Liver (tissue), 9 donors: ENCODE measurements around the gene CFAP251. TPM values are rescaled to one million over a fixed set of nuclear protein-coding genes. Genes with fewer than 3 reads are reported as not detected.
"Not testable (repeated sequence)": the region's sequence is repeated elsewhere in the genome, so short reads cannot be mapped to it uniquely, and the experiment has no call there.

Experiments used
- DNase-seq: peaks from one replicate; pipeline ENCODE4 v3.0.0-alpha.2; 2017; ENCODE audit warnings: low spot score
- H3K27ac ChIP-seq, 2 donors: one replicate each; pipeline ENCODE4 v1.7.0; 2013; ENCODE audit warnings: inconsistent platforms in 2 of 2, low read length in 2 of 2, control low read depth in 1 of 2, low read depth in 1 of 2, mild to moderate bottlenecking in 1 of 2
- H3K27me3 ChIP-seq, 4 donors: one replicate each; pipeline versions ENCODE4 v1.6.1 to v1.7.0; 2013; ENCODE audit warnings: low read length in 3 of 4, inconsistent platforms in 1 of 4, mild to moderate bottlenecking in 1 of 4, moderate library complexity in 1 of 4; ENCODE audit not compliant: control insufficient read depth in 4 of 4, insufficient read depth in 4 of 4
- H3K36me3 ChIP-seq, 4 donors: one replicate each; pipeline versions ENCODE4 v1.6.1 to v1.7.0; 2013; ENCODE audit warnings: low read length in 3 of 4, mild to moderate bottlenecking in 3 of 4, low read depth in 1 of 4, moderate library complexity in 1 of 4; ENCODE audit not compliant: control insufficient read depth in 4 of 4, insufficient read depth in 3 of 4
- H3K4me1 ChIP-seq, 4 donors: one replicate each; pipeline versions ENCODE4 v1.6.1 to v1.7.0; 2013; ENCODE audit warnings: low read length in 3 of 4, mild to moderate bottlenecking in 3 of 4, moderate library complexity in 1 of 4; ENCODE audit not compliant: control insufficient read depth in 4 of 4, insufficient read depth in 4 of 4
- H3K4me3 ChIP-seq, 3 donors: one replicate each; pipeline versions ENCODE4 v1.6.1 to v1.7.0; 2013; ENCODE audit warnings: low read length in 3 of 3, control low read depth in 1 of 3, low read depth in 1 of 3, mild to moderate bottlenecking in 1 of 3
- H3K9ac ChIP-seq, 2 donors: one replicate each; pipeline ENCODE4 v1.7.0; 2013; ENCODE audit warnings: low read length in 2 of 2, mild to moderate bottlenecking in 2 of 2, moderate library complexity in 2 of 2, control low read depth in 1 of 2, low read depth in 1 of 2
- H3K9me3 ChIP-seq, 4 donors: one replicate each; pipeline versions ENCODE4 v1.6.1 to v1.7.0; 2013; ENCODE audit warnings: low read length in 3 of 4; ENCODE audit not compliant: control insufficient read depth in 4 of 4
- ATF3 ChIP-seq: IDR thresholded peaks from 2 replicates; pipeline ENCODE4 v1.6.1; 2016; ENCODE audit warnings: antibody characterized with exemption
- CTCF ChIP-seq: fragments of 150-350 bp; IDR thresholded peaks from 2 replicates; pipeline ENCODE4 v1.5.1; 2017; ENCODE audit warnings: improper control_type of control experiment, low read depth, low read length; ENCODE audit not compliant: missing input control
- EGR1 ChIP-seq, 2 donors: IDR thresholded peaks; 2 replicates each; pipeline ENCODE4 v1.6.1; 2016 to 2018; ENCODE audit warnings: antibody characterized with exemption in 2 of 2, low read depth in 2 of 2
- FOXA1 ChIP-seq: IDR thresholded peaks from 2 replicates; pipeline ENCODE4 v1.6.1; 2016; ENCODE audit warnings: antibody characterized with exemption
- FOXA2 ChIP-seq: IDR thresholded peaks from 2 replicates; pipeline ENCODE4 v1.6.1; 2016; ENCODE audit warnings: antibody characterized with exemption
- GABPA ChIP-seq, 2 donors: IDR thresholded peaks in 1 of 2; conservative IDR thresholded peaks in 1 of 2; 2 replicates each; pipeline ENCODE4 v1.6.1; 2016; ENCODE audit warnings: antibody characterized with exemption in 2 of 2, mild to moderate bottlenecking in 1 of 2, moderate library complexity in 1 of 2
- HNF4A ChIP-seq, 2 donors: conservative IDR thresholded peaks; 2 replicates each; pipeline ENCODE4 v1.6.1; 2016; ENCODE audit warnings: antibody characterized with exemption in 2 of 2, mild to moderate bottlenecking in 2 of 2
- HNF4G ChIP-seq: IDR thresholded peaks from 2 replicates; pipeline ENCODE4 v1.6.1; 2016; ENCODE audit warnings: antibody characterized with exemption
- JUND ChIP-seq, 2 donors: IDR thresholded peaks; 2 replicates each; pipeline ENCODE4 v1.6.1; 2016; ENCODE audit warnings: antibody characterized with exemption in 2 of 2
- MAX ChIP-seq: IDR thresholded peaks from 2 replicates; pipeline ENCODE4 v1.6.1; 2016; ENCODE audit warnings: antibody characterized with exemption
- RAD21 ChIP-seq, 2 donors: IDR thresholded peaks; 2 replicates each; pipeline ENCODE4 v1.6.1; 2016; ENCODE audit warnings: antibody characterized with exemption in 2 of 2, mild to moderate bottlenecking in 2 of 2
- RXRA ChIP-seq, 2 donors: IDR thresholded peaks; 2 replicates each; pipeline ENCODE4 v1.6.1; 2017 to 2018; ENCODE audit warnings: antibody characterized with exemption in 2 of 2, mild to moderate bottlenecking in 1 of 2
- TAF1 ChIP-seq: conservative IDR thresholded peaks from 2 replicates; pipeline ENCODE4 v1.6.1; 2016; ENCODE audit warnings: antibody characterized with exemption, mild to moderate bottlenecking
- YY1 ChIP-seq: IDR thresholded peaks from 2 replicates; pipeline ENCODE4 v1.6.1; 2016; ENCODE audit warnings: antibody characterized with exemption, mild to moderate bottlenecking
- ZBTB33 ChIP-seq: IDR thresholded peaks from 2 replicates; pipeline ENCODE4 v1.6.1; 2016; ENCODE audit warnings: antibody characterized with exemption
- WGBS: extraction: QIAGEN DNeasy Blood & Tissue Kit; methylation state at CpG from one replicate; pipeline ENCODE4 v1.1.7; 2013; 5-methylcytosine and 5-hydroxymethylcytosine counted together
- polyA plus RNA-seq, 2 donors: library from polyadenylated mRNA; stranded (reverse) in 1 of 2; unstranded in 1 of 2; fragments of 200-250 nt in 1 of 2; fragments of >200 nt in 1 of 2; fragmentation: Nextera tagmentation in 1 of 2; extraction: Ambion mirVana in 1 of 2; gene quantifications; one replicate each; pipeline versions ENCODE4 v1.2.1 to v1.2.3, GENCODE V29; 2013 to 2015
- total RNA-seq, 2 donors: library from RNA; depleted of rRNA; stranded (reverse); fragments of >200 nt; gene quantifications; one replicate each; pipeline ENCODE4 v1.2.3, GENCODE V29; 2014
- donor health status: healthy.
- donor health status: healthy.
- donor health status: healthy.
- donor health status: healthy.
- donor health status: healthy.

The CFAP251 gene
- total RNA-seq = 1 to 10 TPM; 1.6 to 4.0 TPM
- 1 to 10 TPM; 1.8 to 2.1 TPM for polyA plus RNA-seq

- Histone ChIP-seq H3K27ac (peak within 1 kb of the TSS; percentile 37 to 71), H3K36me3 (peaks cover 4 to 19% (median 14%) of the 10 kb centered on the region in 4 donors), H3K9ac (peak within 1 kb of the TSS in 1 of 2 donors; percentile 81), H3K27me3 (no peaks in the 10 kb centered on the region), H3K4me1 (peaks cover 0 to 14% (median 9%) of the 10 kb centered on the region in 4 donors), H3K9me3 (no peaks in the 10 kb centered on the region), H3K4me3 (peak within 1 kb of the TSS; percentile 41 to 49 (median 41))
- 23% methylated on average over 41 of the region's 41 CpGs for WGBS
- peak; percentile 73 for TF ChIP-seq CTCF
- TF ChIP-seq FOXA2 = no peak
- peak in 1 of 2 donors; percentile 80 for TF ChIP-seq GABPA (IDR thresholded peaks at IDR 0.05 in 1 of 2, conservative IDR thresholded peaks at IDR 0.05 in 1 of 2)
- TF ChIP-seq ATF3 = no peak
- TF ChIP-seq MAX = peak; percentile 30
- peak; percentile 72 to 82 for TF ChIP-seq RAD21 (IDR thresholded peaks at IDR 0.05)
- TF ChIP-seq RXRA (IDR thresholded peaks at IDR 0.05) = no peak
- TF ChIP-seq ZBTB33 = no peak
- peak; percentile 94 for DNase-seq
Observed at GRCh38 chr12:121917950-121918678, at the start of gene CFAP251. TSS of gene CFAP251 (plus strand) at chr12:121918592. CDS start at chr12:121921306, 2,714 bp downstream.

GRCh38 chr12:121869229-121869628, 49.2 kb upstream of the CFAP251 start:
- not testable (repeated sequence) for H3K4me1 ChIP-seq, H3K9me3 ChIP-seq, H3K9ac ChIP-seq

GRCh38 chr12:121871467-121871866, 46.9 kb upstream of the CFAP251 start:
- WGBS = 93% methylated on average over 3 of the region's 3 CpGs
- TF ChIP-seq HNF4G (no peak), GABPA (IDR thresholded peaks at IDR 0.05 in 1 of 2, conservative IDR thresholded peaks at IDR 0.05 in 1 of 2) (no peak), JUND (IDR thresholded peaks at IDR 0.05) (no peak), ZBTB33 (no peak), RAD21 (IDR thresholded peaks at IDR 0.05) (no peak), FOXA1 (no peak), HNF4A (conservative IDR thresholded peaks at IDR 0.05) (no peak), FOXA2 (no peak), ATF3 (no peak), EGR1 (IDR thresholded peaks at IDR 0.05; ENCODE audit: low read depth in 2 of 2) (no peak), RXRA (IDR thresholded peaks at IDR 0.05) (no peak), YY1 (no peak), TAF1 (no peak), MAX (no peak), CTCF (no peak)
- Histone ChIP-seq H3K27ac (no peak overlapping the region), H3K4me1 (peaks cover 0 to 17% (median 13%) of the 10 kb centered on the region in 4 donors), H3K9ac (no peak overlapping the region), H3K9me3 (no peaks in the 10 kb centered on the region), H3K36me3 (no peaks in the 10 kb centered on the region), H3K4me3 (no peak overlapping the region), H3K27me3 (no peaks in the 10 kb centered on the region)
- DNase-seq = peak; percentile 77

More at GRCh38 chr12:121869229-121869628, 49.2 kb upstream of the CFAP251 start:
- H3K4me3 ChIP-seq, H3K27ac ChIP-seq, H3K27me3 ChIP-seq, DNase-seq, H3K36me3 ChIP-seq: not testable (repeated sequence)
- 94% methylated on average over 8 of the region's 8 CpGs for WGBS
